ENCODE results near the gene SUB1.
A peak's percentile ranks its signal among the peaks of the same experiment; 100 is the strongest.
"Not testable (repeated sequence)": the region's sequence is repeated elsewhere in the genome, so short reads cannot be mapped to it uniquely, and the experiment has no call there.

Gene SUB1

GRCh38 chr5:32585446-32586275 is at the start of gene SUB1:
SUB1 (plus strand) TSS chr5:32585557; CDS start chr5:32588513, 2,956 bp downstream.
- DNase-seq (ENCODE audit: low read depth): peak; percentile 91

GRCh38 chr5:32536246-32536645 is 49.1 kb upstream of the SUB1 start:
- DNase-seq (ENCODE audit: low read depth): no peak

GRCh38 chr5:32537437-32538029 is 47.8 kb upstream of the SUB1 start:
- not testable (repeated sequence) for DNase-seq (ENCODE audit: low read depth)

GRCh38 chr5:32538031-32538547 is 47.3 kb upstream of the SUB1 start:
- DNase-seq (ENCODE audit: low read depth): no peak

- no peak for DNase-seq (ENCODE audit: low read depth)
Observed at GRCh38 chr5:32539981-32540845, 45.1 kb upstream of the SUB1 start.

GRCh38 chr5:32541241-32541640 is 44.1 kb upstream of the SUB1 start:
- DNase-seq (ENCODE audit: low read depth): no peak

GRCh38 chr5:32542216-32543059 is 42.9 kb upstream of the SUB1 start:
- no peak for DNase-seq (ENCODE audit: low read depth)

GRCh38 chr5:32543291-32543690 is 42.1 kb upstream of the SUB1 start:
- DNase-seq (ENCODE audit: low read depth): no peak

GRCh38 chr5:32545102-32545800 is 40.1 kb upstream of the SUB1 start:
- no peak for DNase-seq (ENCODE audit: low read depth)

- no peak for DNase-seq (ENCODE audit: low read depth)
Observed at GRCh38 chr5:32551194-32551593, 34.2 kb upstream of the SUB1 start.

- no peak for DNase-seq (ENCODE audit: low read depth)
Observed at GRCh38 chr5:32551865-32552264, 33.5 kb upstream of the SUB1 start.

GRCh38 chr5:32552491-32552890 is 32.9 kb upstream of the SUB1 start:
- DNase-seq (ENCODE audit: low read depth): not testable (repeated sequence)

GRCh38 chr5:32552936-32553335 is 32.4 kb upstream of the SUB1 start:
- DNase-seq (ENCODE audit: low read depth): no peak

- DNase-seq (ENCODE audit: low read depth): not testable (repeated sequence)
Observed at GRCh38 chr5:32554181-32554780, 31.1 kb upstream of the SUB1 start.

GRCh38 chr5:32556543-32556942 is 28.8 kb upstream of the SUB1 start:
- not testable (repeated sequence) for DNase-seq (ENCODE audit: low read depth)

GRCh38 chr5:32559411-32559810 is 25.9 kb upstream of the SUB1 start:
- no peak for DNase-seq (ENCODE audit: low read depth)

- no peak for DNase-seq (ENCODE audit: low read depth)
Observed at GRCh38 chr5:32559921-32560320, 25.4 kb upstream of the SUB1 start.

- DNase-seq (ENCODE audit: low read depth): no peak
Observed at GRCh38 chr5:32562056-32562455, 23.3 kb upstream of the SUB1 start.

GRCh38 chr5:32562843-32563242 is 22.5 kb upstream of the SUB1 start:
- no peak for DNase-seq (ENCODE audit: low read depth)

GRCh38 chr5:32563614-32564013 is 21.7 kb upstream of the SUB1 start:
- DNase-seq (ENCODE audit: low read depth): no peak
